Astrocyte (in vitro differentiated cells and primary cell): ENCODE measurements around the gene PAX3.

Experiments
- CTCF ChIP-seq: IDR thresholded peaks from 2 replicates; pipeline ENCODE4 v1.5.1; 2011; ENCODE audit warnings: low read depth, mild to moderate bottlenecking, inconsistent platforms, low read length, moderate library complexity; ENCODE audit not compliant: insufficient read depth
- EZH2 ChIP-seq: IDR thresholded peaks from 2 replicates; pipeline ENCODE4 v1.6.1; 2012; ENCODE audit warnings: mild to moderate bottlenecking, low read length, inconsistent platforms; ENCODE audit not compliant: insufficient read depth

- TF ChIP-seq EZH2 (no peak), CTCF (no peak)
Observed at GRCh38 chr2:222300726-222301052, 1.9 kb upstream of the PAX3 start.
